Vagina (tissue), 2 donors: ENCODE measurements around the gene TRABD2B.

Experiments
- CTCF ChIP-seq, 3 experiments: fragments of 450-650 bp in 2 of 3; fragments of 200-600 bp in 1 of 3; sonication (generic) in 1 of 3; IDR thresholded peaks; one replicate each; pipeline ENCODE4 v1.5.1; 2017 to 2019; ENCODE audit warnings: antibody characterized with exemption in 3 of 3, mild to moderate bottlenecking in 2 of 3, moderate library complexity in 2 of 3
- POLR2A ChIP-seq, 2 donors: fragments of 450-650 bp; IDR thresholded peaks; one replicate each; pipeline ENCODE4 v1.6.1; 2017; ENCODE audit warnings: antibody characterized with exemption in 2 of 2, mild to moderate bottlenecking in 2 of 2, moderate library complexity in 2 of 2

GRCh38 chr1:47794081-47794480, 203.1 kb downstream of the TRABD2B start:
- TF ChIP-seq POLR2A (IDR thresholded peaks at IDR 0.05) = no peak
- TF ChIP-seq CTCF (IDR thresholded peaks at IDR 0.05) = no peak
